HG02588 (cell line): ENCODE results near the gene ANP32D.
"Not testable (repeated sequence)": the region's sequence is repeated elsewhere in the genome, so short reads cannot be mapped to it uniquely, and the experiment has no call there.

Experiments
- ATAC-seq: cut with Tn5 transposase; IDR thresholded peaks from one replicate; pipeline ENCODE4 v1.9.1; 2021; ENCODE audit warnings: mild to moderate bottlenecking, moderate library complexity; ENCODE audit not compliant: unreplicated experiment

ANP32D gene

DNA sequence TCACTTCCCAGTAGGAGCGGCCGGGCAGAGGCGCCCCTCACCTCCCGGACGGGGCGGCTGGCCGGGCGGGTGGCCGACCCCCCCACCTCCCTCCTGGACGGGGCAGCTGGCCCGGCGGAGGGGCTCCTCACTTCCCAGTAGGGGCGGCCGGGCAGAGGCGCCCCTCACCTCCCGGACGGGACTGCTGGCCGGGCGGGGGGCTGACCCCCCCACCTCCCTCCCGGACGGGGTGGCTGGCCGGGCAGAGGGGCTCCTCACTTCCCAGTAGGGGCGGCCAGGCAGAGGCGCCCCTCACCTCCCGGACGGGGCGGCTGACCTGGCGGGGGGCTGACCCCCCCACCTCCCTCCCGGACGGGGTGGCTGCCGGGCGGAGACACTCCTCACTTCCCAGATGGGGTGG is 27.9 kb downstream of the ANP32D start:
- ATAC-seq: not testable (repeated sequence)

DNA sequence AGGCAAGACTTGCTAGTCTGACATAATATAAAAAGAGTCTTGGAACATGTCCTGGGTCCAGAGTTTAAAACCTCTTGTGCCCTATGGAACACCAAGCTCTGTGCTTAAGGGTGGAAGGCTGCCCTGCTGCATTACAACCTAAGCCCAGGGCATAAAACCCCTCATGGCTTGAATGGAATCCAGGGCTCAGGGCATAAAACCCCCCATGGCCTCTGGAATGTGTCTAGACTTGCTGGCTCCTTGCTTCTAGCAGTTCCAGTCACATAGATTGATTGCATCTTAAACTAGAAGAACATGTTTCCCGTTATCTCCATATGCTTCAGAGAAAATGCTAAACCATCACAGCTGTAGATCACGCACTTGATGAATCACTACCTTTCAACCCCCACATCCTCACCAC is 34.5 kb downstream of the ANP32D start:
- not testable (repeated sequence) for ATAC-seq

DNA sequence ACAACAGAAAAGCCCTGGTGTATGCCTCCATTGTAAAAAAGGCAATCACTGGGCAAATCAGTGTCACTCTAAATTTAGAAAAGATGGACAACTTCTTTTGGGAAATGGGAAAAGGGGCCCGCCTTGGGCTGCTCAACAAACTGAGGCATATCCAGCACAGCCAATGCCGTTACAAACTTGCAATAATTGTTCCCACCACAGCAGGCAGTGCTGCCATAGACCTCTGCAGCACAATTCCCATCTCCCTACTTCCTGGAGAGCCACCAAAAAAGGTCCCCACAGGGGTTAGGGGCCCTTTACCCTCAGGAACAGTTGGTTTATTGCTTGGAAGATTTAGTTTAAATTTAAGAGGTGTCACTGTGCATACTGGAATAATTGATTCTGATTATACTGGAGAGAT is 36.6 kb downstream of the ANP32D start:
- ATAC-seq: no peak

DNA sequence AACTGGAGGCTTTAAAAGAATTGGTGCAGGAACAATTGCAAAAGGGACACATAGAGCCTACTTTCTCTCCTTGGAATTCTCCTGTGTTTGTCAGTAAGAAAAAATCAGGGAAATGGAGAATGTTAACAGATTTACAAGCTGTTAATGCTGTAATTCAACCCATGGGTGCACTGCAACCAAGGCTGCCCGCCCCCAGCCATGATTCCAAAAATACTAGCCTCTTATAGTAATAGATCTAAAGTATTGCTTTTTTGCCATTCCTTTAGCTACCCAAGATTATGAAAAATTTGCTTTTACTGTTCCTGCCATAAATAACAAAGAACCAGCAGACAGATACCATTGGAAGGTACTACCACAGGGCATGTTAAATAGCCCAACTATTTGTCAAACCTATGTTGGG is 37.8 kb downstream of the ANP32D start:
- no peak for ATAC-seq

DNA sequence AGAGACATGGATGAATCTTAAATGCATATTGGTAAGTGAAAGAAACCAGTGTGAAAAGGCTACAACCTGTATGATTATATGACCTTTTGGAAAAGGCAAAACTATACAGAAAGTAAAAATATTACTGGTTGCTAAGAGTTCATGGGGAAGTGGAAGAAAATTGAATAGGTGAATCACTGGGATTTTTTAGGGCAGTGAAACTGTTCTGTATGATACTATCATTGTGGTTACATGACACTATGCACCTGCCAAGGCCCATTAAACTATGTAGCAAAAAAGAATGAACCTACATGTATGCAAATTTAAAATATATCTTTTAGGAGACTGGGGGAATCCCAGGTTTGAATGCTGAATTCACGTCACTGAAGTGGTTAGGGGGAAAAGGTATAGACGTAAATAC is 40.5 kb downstream of the ANP32D start:
- peak; percentile 82 for ATAC-seq

GRCh38 chr12:48514728-48515127 is 42.4 kb downstream of the ANP32D start:
- no peak for ATAC-seq

- ATAC-seq: not testable (repeated sequence)
These were observed 48.0 kb downstream of the ANP32D start for GRCh38 chr12:48520381-48520780.
